ENCODE data around the gene NECAB2. TPM values are rescaled to one million over a fixed set of nuclear protein-coding genes. Genes with fewer than 3 reads are reported as not detected.
A peak's percentile ranks its signal among the peaks of the same experiment; 100 is the strongest.

The NECAB2 gene
- total RNA-seq, 4 donors from 2014 or later, result not detected

DNA sequence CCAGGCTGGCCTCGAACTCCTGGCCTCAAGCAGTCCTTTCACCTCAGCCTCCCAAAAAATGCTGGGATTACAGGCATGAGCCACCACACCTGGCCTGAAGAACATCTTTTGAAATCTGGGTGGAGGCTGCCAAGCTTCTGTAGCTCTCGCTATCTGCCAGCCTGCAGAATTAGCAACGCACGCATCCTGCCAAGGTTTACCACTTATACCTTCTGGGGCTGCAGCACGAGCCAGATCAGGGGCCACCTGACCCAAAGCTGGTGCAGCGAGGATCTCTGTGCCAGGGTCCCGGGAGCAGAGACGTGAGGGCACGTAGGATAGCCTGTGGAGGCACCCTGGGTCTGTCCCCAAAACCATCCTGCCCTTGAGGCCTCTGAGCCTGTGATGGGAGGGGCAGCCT is 52.3 kb downstream of the NECAB2 start:
- WGBS, result 74% methylated on average over 4 of the region's 9 CpGs
- TF ChIP-seq CTCF (IDR thresholded peaks at IDR 0.05) (no peak), POLR2A (IDR thresholded peaks at IDR 0.05) (no peak), EP300 (IDR thresholded peaks at IDR 0.05) (no peak), POLR2AphosphoS5 (IDR thresholded peaks at IDR 0.05) (no peak)
- Histone ChIP-seq H3K9me3 (peaks cover 16% of the 10 kb centered on the region), H3K27me3 (peaks cover 5% of the 10 kb centered on the region), H3K27ac (no peak overlapping the region), H3K36me3 (no peaks in the 10 kb centered on the region), H3K4me3 (no peak overlapping the region), H3K4me1 (peaks cover 1% of the 10 kb centered on the region)
- DNase-seq (ENCODE audit: low spot score in 2 of 2), result no peak

- no peak for DNase-seq (ENCODE audit: low spot score in 2 of 2)
These were observed 53.4 kb downstream of the NECAB2 start for GRCh38 chr16:84021488-84021887.

GRCh38 chr16:84022644-84023043 is 54.6 kb downstream of the NECAB2 start:
- no peak overlapping the region for H3K4me3 ChIP-seq
- peaks cover 5% of the 10 kb centered on the region for H3K4me1 ChIP-seq
- H3K9me3 ChIP-seq, result peaks cover 16% of the 10 kb centered on the region
- H3K36me3 ChIP-seq, result no peaks in the 10 kb centered on the region
- WGBS, result 71% methylated on average over 11 of the region's 11 CpGs
- DNase-seq (ENCODE audit: low spot score in 2 of 2), result no peak
- H3K27me3 ChIP-seq, result peaks cover 10% of the 10 kb centered on the region
- no peak overlapping the region for H3K27ac ChIP-seq
- no peak for TF ChIP-seq POLR2AphosphoS5 (IDR thresholded peaks at IDR 0.05)
- no peak for TF ChIP-seq CTCF (IDR thresholded peaks at IDR 0.05)
- no peak for TF ChIP-seq POLR2A (IDR thresholded peaks at IDR 0.05)
- no peak for TF ChIP-seq EP300 (IDR thresholded peaks at IDR 0.05)

More at GRCh38 chr16:84021488-84021887, 53.4 kb downstream of the NECAB2 start:
- H3K27ac ChIP-seq, result no peak overlapping the region
- peaks cover 7% of the 10 kb centered on the region for H3K27me3 ChIP-seq
- peaks cover 5% of the 10 kb centered on the region for H3K4me1 ChIP-seq
- 92% methylated on average over 5 of the region's 5 CpGs for WGBS
- H3K9me3 ChIP-seq, result peaks cover 16% of the 10 kb centered on the region
- no peaks in the 10 kb centered on the region for H3K36me3 ChIP-seq
- no peak for TF ChIP-seq POLR2A (IDR thresholded peaks at IDR 0.05)
- no peak for TF ChIP-seq EP300 (IDR thresholded peaks at IDR 0.05)
- H3K4me3 ChIP-seq, result no peak overlapping the region

GRCh38 chr16:84024854-84025253 is 56.8 kb downstream of the NECAB2 start:
- Histone ChIP-seq H3K4me1 (peaks cover 5% of the 10 kb centered on the region), H3K9me3 (peaks cover 11% of the 10 kb centered on the region), H3K27ac (peak overlapping the region; percentile 27), H3K4me3 (no peak overlapping the region), H3K36me3 (no peaks in the 10 kb centered on the region), H3K27me3 (peaks cover 7% of the 10 kb centered on the region)
- no peak for DNase-seq (ENCODE audit: low spot score in 2 of 2)
- TF ChIP-seq POLR2A (IDR thresholded peaks at IDR 0.05) (no peak), EP300 (IDR thresholded peaks at IDR 0.05) (no peak), CTCF (IDR thresholded peaks at IDR 0.05) (no peak), POLR2AphosphoS5 (IDR thresholded peaks at IDR 0.05) (no peak)
- 57% methylated on average over 4 of the region's 9 CpGs for WGBS

GRCh38 chr16:84026606-84027005 is 58.6 kb downstream of the NECAB2 start:
- H3K27me3 ChIP-seq, result peaks cover 7% of the 10 kb centered on the region
- 89% methylated on average over 10 of the region's 10 CpGs for WGBS
- peaks cover 3% of the 10 kb centered on the region for H3K9me3 ChIP-seq
- peaks cover 5% of the 10 kb centered on the region for H3K4me1 ChIP-seq
- TF ChIP-seq POLR2A (IDR thresholded peaks at IDR 0.05) (no peak), POLR2AphosphoS5 (IDR thresholded peaks at IDR 0.05) (no peak)
- no peaks in the 10 kb centered on the region for H3K36me3 ChIP-seq
- no peak overlapping the region for H3K4me3 ChIP-seq
- no peak overlapping the region for H3K27ac ChIP-seq
- no peak for DNase-seq (ENCODE audit: low spot score in 2 of 2)

- WGBS, result 77% methylated on average over 15 of the region's 15 CpGs
- peaks cover 7% of the 10 kb centered on the region for H3K27me3 ChIP-seq
- H3K9me3 ChIP-seq, result no peaks in the 10 kb centered on the region
- TF ChIP-seq EP300 (IDR thresholded peaks at IDR 0.05) (no peak), CTCF (IDR thresholded peaks at IDR 0.05) (no peak), POLR2A (IDR thresholded peaks at IDR 0.05) (no peak), POLR2AphosphoS5 (IDR thresholded peaks at IDR 0.05) (no peak)
- H3K4me1 ChIP-seq, result peaks cover 5% of the 10 kb centered on the region
- H3K4me3 ChIP-seq, result no peak overlapping the region
- no peak overlapping the region for H3K27ac ChIP-seq
- DNase-seq (ENCODE audit: low spot score in 2 of 2), result no peak
- H3K36me3 ChIP-seq, result no peaks in the 10 kb centered on the region
These were observed 59.6 kb downstream of the NECAB2 start for GRCh38 chr16:84027625-84028024.

All from suprapubic skin (tissue), 4 donors.